ENCODE results near the gene ZNF692.

- peak in 2 of 3 donors; percentile 26 to 32 for TF ChIP-seq CTCF (IDR thresholded peaks at IDR 0.05)
- no peak for TF ChIP-seq POLR2A (IDR thresholded peaks at IDR 0.05)
Measured at GRCh38 chr1:248858096-248858890, 592 bp downstream of the ZNF692 start.

Data from ovary (tissue), 3 donors.